ENCODE measurements around the gene KCNN1.
"Not testable (repeated sequence)": the region's sequence is repeated elsewhere in the genome, so short reads cannot be mapped to it uniquely, and the experiment has no call there.

The KCNN1 gene

DNA sequence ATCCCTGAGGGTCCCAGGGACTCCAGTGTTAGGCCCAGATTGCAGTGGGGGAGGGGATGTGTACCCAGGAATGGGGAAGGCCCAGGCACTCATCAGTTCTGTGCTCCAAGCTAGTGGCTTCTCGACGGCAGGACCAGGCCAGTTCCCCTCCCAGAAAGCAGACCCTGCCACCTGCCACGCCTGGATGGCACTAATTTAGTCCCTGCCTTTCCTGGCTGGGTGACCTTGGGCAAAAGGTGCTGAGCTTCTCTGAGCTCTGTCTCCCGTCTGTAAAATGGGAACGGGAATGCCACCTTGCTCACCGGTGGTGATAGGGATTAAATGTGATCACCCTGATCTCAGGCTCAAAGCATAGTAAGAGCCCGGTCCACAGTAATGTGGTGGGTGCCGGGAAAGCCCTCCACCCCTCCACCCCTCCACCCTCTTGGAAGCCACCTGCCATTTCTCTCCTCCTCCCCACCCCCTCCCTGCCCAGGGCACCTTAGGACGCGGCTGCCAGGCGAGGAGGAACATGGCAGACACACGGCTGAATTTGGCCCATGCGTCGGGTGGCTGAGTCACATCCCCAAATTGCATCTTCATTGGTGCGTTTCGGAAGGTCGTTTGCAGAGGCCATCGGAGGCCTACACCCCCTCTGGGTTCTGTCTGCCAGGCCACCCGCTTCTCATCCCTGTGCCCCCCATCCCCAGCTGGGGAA is 2.3 kb downstream of the KCNN1 start:
- DNase-seq: no peak

DNA sequence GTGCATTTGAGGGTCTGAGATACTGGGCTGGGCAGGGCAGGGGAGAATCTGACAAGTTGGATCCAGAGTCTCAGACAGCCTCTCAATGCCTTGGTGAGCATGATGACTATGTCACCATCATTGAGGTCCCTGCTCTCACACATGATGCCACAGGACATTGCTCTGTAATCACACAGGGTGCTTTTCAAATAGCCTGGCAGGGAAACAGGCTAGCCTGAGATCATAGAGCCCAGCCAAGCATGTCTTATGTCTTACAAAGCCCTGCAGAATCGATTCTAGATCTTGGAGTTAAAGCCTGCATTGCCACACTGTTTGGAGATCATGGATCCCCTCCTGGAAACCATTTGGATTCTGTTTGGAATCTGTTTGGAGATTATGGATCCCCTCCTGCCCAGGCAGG is 5.3 kb downstream of the KCNN1 start:
- no peak for DNase-seq

DNA sequence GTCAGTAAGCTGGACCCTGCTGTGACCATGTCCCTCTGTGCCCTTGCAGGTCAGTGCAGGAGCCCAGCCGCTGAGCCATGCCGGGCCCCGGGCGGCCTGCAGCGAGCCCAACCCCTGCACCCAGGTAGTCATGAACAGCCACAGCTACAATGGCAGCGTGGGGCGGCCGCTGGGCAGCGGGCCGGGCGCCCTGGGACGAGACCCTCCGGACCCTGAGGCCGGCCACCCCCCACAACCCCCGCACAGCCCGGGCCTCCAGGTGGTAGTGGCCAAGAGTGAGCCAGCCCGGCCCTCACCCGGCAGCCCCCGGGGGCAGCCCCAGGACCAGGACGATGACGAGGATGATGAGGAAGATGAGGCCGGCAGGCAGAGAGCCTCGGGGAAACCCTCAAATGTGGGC is 6.9 kb downstream of the KCNN1 start:
- DNase-seq: no peak

DNA sequence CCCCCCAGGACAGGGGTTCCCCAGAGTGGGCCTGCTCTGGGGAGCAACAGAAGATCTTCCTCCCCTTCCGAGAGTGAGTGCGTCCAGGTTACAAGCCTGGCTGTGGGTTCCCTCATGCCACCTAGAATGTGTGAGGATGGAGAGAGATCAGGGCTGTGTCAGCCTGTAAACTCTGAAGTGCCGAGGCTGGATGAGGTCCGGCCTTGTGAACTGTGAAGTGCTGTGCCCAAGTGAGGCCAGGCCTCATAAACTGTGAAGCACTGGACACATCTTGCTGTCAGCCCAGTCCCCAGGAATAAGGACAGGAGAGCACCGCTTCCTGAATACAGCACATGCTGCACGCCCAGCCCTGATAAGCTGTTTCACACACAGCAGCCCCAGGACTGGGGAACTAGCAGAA is 7.6 kb downstream of the KCNN1 start:
- no peak for DNase-seq

DNA sequence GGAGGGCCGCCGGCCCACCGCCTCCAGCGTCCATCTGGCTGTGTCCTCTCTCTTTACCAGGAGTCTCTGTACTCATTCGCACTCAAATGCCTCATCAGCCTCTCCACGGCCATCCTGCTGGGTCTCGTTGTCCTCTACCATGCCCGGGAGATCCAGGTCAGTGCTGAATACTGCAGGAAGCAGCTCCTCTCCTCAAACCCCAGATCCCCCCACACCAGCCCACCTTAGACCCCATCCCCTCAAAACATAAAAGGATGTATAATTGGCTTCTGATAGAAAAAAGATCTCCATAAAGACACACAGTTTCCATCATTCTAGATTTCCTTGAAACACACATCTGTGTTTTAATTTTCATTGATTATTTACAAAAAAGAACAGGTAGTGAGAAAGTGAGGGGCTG is 8.1 kb downstream of the KCNN1 start:
- no peak for DNase-seq

DNA sequence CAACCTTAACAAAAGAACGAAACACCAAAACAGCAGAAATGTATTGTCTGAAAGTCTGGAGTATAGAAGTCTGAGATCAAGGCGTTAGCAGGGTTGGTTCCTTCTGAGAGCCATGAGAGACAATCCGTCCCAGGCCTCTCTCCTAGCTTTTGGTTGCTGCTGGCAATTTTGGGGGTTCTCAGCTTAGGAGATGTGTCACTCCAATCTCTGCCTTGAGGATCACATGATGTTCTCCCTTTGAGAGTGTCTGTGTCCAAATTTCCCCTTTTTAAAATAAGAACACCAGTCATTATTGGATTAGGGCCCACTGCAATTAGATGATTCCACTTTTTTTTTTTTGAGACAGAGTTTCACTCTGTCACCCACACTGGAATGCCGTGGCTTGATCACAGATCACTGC is 10.1 kb downstream of the KCNN1 start:
- no peak for DNase-seq

DNA sequence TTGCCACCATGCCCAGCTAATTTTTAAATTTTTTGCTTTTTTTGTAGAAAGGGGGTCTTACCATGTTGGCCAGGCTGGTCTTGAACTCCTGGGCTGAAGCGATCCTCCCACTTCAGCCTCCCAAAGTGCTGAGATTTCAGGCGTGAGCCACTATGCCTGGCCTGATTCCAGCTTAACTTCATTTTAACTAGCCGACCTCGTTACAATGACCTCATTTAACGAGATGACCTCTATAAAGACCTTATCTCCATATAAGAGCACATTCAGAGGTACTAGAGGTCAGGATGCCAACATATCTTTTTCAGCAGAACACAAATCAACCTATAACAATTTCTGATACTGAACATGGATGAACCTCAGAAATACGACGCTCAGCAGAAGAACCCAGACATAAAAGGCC is 10.6 kb downstream of the KCNN1 start:
- DNase-seq: no peak

DNA sequence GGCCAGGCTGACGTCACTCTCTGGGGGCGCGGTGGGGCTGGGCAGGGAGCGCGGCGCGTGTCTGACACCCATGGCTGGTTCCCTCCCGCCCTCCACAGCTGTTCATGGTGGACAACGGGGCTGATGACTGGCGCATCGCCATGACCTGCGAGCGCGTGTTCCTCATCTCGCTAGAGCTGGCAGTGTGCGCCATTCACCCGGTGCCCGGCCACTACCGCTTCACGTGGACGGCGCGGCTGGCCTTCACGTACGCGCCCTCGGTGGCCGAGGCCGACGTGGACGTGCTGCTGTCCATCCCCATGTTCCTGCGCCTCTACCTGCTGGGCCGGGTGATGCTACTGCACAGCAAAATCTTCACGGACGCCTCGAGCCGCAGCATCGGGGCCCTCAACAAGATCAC is 14.7 kb downstream of the KCNN1 start:
- no peak for DNase-seq

DNA sequence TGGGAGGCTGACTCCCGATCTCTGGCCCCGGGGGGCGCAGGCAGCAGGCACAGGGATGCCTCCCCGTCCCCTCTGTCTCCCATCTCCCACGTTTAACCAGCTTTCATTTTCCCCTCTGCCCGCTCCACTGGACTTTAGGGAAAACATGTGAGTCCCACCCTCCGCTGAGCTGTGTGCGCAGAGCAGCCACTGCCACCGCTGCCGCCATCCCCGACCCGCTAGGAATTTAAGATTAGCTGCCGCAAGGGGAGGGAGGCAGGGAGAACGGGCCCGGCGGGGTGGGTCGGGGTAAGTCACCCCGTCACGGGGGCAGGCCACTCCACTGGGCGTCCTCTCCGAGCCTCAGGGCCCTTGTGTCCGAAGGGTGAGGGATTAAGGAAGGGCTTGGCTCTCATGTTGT is 15.5 kb downstream of the KCNN1 start:
- DNase-seq: no peak

DNA sequence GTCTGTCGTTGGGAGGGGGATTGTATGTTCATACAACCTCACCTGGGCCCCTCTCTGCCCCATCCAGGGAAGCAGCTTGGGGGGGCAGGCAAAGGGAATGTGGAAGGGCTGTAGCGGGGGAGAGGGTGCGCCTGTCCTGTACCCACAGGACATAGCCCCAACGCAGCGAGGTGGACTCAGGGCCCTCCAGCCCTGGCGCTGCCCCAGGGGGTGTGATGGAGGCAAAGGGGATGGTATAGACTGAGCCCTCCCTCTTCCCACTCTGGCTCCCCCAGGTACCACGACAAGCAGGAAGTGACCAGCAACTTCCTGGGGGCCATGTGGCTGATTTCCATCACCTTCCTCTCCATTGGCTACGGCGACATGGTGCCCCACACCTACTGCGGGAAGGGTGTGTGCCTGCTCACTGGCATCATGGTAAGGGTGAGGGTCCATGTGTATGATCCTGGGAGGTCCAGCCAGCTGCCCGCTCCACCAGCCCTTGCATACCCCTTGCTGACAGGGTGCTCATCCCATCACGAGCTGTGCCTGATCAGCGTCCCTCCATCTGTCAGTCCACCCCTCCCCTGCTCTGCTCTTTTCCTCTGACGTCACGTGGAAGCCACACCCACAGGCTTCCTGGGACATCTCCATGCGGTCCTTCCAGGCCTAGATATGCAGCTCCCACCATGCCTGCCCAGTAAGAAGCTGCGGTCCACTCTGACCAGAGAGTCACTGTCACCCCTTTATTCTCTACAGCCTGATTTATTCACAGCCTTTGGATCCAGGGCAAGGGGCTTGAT is 18.3 kb downstream of the KCNN1 start:
- DNase-seq: no peak

DNA sequence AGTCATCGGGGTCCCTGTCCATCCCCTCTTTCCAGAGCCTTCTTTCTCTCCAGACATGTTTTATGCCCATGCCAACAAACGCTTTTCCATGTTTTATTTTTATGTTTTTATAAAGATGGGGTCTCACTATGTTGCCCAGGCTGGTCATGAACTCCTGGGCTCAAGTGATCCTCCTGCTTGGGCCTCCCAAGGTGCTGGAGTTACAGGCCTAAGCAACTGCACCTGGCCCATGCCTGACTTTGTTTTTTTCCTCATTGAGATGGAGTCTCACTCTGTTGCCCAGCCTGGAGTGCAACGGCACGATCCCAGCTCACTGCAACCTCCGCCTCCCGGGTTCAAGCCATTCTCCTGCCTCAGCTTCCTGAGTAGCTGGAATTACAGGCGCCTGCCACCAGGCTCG is 19.7 kb downstream of the KCNN1 start:
- not testable (repeated sequence) for DNase-seq

DNA sequence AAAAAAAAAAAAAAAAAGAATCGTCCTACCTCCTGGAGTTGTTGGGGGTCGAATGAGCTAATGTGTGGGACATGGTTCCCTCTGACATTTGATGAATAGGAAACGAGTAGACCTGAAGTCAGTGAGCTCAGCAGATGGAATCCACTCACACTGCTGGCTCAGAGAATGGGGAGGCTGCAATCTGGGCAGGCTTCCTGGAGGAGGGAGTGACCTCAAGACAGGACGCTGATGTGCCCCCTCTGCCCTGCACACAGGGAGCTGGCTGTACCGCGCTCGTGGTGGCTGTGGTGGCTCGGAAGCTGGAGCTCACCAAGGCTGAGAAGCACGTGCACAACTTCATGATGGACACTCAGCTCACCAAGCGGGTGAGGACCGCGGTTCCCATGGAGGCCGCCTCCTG is 21.3 kb downstream of the KCNN1 start:
- no peak for DNase-seq

DNA sequence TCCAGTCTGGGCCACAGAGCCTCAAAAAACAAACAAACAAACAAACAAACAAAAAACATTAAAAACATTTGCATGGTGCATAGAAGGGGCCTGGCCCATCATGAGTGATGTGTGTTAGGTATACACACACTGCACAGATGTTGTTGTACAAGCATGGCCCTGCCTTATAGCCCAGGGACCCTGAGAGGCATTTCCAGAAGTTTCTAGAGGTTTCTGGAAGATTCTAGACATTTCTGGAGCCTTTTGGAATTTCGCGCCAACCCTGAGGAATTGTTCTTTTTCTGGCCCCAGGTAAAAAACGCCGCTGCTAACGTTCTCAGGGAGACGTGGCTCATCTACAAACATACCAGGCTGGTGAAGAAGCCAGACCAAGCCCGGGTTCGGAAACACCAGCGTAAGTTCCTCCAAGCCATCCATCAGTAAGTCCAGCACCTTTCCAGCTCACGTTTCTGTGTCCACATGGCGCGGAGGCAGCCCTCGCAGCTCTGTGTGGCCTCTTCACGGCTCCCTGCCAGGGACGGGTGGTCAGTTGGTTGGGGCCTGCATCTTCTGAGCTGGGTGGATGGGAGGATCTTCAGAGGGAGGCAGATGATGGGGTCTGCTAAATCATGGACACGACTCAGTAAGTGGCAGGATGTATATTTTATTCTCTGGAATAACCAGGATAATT is 22.7 kb downstream of the KCNN1 start:
- no peak for DNase-seq

DNA sequence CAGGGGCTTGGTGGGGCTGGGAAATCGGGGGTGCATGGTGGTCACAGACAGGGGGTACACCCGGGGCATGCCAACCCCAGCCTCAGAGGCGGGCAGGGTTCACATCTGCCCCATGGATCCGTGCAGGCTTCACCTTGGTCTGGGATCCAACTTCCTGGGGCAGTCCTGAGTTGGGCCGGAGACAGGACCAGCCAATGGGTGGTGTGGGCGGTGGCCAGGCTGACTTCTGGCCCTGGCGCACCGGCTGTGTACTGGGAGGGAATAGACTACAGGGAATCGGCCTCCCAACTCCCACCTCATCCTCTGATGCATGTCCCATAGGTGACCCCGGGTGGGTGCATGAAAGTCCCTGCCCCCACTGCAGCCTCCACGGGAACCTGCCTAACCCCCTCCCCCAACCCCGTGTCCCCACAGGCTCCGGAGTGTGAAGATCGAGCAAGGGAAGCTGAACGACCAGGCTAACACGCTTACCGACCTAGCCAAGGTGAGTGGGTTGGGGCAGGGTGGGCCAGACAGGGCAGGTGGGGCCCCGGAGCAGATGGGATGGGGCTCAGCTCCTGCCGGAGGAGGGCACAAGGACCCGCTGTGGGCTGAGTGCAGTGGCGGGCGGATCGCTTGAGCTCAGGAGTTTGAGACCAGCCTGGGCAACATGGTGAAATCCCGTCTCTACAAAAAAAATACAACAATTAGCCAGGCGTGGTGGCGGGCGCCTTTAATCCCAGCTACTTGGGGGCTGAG is 26.3 kb downstream of the KCNN1 start:
- no peak for DNase-seq

DNA sequence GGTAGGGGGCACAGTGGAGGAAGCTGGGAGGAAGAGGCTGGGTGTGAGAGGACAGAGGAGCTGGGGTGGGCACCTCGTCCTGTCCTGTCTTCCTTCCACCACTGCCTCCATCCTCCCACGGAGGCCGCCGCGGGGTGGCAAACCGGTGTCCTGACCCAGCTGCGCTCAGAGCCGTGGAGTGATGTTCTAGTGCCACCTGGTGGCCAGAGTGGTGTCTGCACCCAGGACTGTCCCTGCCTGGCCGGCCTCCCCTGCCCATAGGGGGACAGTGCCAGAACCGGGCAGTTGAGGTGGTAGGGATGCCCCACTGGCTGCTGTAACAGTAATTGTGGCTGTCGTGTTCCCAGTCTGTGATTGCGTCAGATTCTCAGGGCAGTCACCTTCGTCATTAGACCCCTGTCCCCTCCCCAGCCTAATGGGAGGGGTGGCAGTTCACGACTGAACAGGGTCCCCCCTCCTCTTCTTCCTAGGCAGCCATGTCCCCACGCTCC is 30.0 kb downstream of the KCNN1 start:
- DNase-seq: peak; percentile 93 to 94

DNA sequence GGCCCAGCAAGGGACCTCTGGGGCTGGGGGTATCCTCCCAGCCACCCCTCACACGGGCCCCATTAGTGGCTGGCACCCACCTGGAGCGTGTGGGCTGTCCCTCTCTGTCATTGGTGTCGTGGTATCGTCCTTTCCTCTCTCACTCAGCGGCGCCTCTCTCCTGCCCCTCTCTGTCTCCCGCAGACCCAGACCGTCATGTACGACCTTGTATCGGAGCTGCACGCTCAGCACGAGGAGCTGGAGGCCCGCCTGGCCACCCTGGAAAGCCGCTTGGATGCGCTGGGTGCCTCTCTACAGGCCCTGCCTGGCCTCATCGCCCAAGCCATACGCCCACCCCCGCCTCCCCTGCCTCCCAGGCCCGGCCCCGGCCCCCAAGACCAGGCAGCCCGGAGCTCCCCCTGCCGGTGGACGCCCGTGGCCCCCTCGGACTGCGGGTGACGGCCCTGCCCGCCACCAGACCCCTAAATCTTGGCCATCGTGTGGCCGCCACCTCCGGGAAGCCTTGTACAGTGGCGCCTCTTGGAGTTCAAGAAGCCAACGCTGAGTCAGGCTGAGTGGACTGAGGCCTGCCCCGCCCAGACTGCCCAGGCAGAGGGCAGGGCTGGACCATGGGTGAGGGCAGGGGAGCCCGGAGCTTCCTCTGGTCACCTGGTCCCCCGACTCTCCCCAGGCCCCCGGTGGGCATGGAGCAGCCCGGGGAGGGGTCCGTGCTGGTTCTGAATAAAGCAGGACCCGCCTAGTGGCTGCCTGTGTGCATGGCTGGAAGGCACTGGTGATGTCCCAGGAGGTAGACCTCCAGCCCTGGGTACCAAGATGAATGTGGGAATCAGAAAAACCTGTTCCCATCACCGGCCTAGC is 31.3 kb downstream of the KCNN1 start:
- DNase-seq: no peak

DNA sequence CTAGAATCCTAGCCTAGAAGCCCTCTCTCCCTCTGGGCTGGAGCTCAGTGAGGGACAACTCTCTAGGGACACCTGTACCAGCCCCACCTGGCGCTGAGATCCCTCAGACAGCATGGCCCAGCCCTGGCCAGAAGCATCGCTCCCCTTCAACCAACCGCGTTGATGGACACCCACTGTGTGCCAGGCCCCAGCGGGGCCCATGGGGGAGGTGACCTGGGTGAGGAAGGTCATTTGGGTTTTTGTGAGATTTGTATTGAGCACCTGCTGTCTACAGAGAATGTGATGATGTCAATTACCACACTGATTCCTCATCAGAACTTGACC is 31.9 kb downstream of the KCNN1 start:
- no peak for DNase-seq

DNA sequence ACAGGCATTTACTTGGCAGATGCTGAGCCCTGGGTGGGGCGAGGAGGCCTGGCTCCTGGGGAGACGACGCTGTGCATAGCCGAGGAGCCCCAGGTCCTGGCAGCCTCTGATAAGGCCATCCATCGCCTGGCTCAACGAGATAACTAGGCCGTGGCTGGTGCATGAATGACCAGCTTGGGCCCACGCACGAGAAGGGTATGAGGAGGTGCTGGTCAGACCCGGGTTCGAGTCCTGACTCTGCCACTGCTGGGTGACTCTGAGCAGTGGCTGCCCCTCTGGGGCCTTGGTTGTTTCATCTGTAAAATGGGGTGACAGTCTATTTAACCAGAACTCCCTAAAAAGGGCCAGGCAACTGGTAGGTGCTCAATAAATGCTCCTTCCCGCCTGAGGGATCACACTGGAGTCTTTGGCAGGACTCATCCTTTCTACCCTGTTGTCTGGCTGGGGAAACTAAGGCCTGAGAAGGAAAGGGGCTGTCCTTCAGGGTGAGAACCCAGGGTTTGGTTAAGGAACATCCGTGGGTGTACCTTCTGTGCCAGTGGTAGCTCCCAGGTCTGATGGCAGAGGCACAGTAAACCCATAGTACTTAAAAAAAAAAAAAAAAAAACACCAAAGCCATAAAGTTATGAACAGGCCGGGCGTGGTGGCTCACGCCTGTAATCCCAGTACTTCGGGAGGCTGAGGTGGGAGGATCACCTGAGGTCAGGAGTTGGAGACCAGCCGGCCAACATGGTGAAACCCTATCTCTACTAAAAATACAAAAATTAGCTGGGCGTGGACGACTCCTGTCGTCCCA is 33.0 kb downstream of the KCNN1 start:
- DNase-seq: no peak

DNA sequence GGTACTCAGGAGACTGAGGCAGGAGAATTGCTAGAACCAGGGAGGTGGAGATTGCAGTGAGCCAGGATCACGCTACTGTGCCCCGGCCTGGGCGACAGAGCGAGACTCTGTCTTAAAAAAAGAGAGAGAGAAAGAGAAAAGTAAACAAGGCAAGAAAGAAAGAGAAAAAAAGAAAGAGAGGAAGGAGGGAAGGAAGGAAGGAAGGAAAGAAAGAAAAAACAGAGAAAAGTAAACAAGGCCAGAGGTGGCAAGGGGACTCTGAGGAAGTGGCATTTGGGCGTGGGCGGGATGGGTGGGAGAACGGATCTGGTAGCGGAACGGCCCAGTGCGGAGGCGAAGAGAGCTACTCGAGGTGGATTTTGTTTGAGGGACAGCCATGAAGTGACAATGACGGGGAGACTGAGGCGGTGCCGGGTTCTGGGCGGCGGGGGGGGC is 33.6 kb downstream of the KCNN1 start:
- no peak for DNase-seq

DNA sequence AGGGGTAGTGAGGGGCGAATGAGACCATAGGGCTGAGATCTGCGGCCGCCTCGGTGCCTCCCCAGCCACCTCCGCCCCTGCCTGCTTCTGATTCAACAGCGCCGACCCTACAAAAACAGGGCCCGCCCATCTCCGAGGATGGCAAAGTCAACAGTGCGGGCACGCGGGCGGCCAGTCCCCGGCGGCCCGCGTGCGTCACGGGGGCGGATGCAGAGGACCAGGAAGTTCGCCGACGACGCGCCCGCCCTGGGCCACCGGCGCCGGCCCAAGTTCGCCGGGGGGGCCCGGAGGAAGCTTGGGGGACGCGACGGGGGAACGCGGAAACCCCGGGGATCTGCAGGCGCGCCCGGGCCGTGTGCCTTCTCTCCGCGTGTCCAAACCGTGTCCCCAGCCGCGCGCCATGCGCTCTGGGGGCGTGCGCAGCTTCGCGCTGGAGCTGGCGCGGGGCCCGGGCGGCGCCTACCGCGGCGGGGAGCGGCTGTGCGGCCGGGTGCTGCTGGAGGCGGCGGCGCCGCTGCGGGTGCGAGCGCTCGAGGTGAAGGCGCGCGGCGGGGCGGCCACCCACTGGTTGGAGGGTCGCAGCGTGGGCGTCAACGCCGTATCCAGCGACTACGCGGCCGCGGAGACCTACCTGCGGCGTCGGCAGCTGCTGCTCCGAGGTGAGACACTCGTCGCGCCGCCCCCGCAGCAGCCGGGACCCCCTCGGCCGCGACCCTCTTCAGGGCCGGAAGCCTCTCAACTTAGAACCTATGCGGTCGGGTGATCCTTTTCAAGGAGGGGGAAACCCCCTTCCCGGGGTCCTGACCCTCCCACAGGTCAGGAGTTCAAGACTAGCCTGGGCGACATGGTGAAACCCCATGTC is 34.2 kb downstream of the KCNN1 start:
- peak; percentile 76 to 82 for DNase-seq

Measured in stimulated activated CD4-positive, alpha-beta T cell treated with anti-CD3 and anti-CD28 coated beads, Interleukin-2, amount 100 ng/mL, for 48 hours (primary cell).